ENCODE results near the gene IFIT3. TPM values are rescaled to one million over a fixed set of nuclear protein-coding genes. Genes with fewer than 3 reads are reported as not detected.
A peak's percentile ranks its signal among the peaks of the same experiment; 100 is the strongest.

IFIT3 gene, protein sequence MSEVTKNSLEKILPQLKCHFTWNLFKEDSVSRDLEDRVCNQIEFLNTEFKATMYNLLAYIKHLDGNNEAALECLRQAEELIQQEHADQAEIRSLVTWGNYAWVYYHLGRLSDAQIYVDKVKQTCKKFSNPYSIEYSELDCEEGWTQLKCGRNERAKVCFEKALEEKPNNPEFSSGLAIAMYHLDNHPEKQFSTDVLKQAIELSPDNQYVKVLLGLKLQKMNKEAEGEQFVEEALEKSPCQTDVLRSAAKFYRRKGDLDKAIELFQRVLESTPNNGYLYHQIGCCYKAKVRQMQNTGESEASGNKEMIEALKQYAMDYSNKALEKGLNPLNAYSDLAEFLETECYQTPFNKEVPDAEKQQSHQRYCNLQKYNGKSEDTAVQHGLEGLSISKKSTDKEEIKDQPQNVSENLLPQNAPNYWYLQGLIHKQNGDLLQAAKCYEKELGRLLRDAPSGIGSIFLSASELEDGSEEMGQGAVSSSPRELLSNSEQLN
- total RNA-seq (10 to 100 TPM; 11.5 to 12.8 TPM), total RNA-seq (1.4 to 744 (median 25.0) reads per million in 172 experiments)
- 7.2 TPM for polyA plus RNA-seq (2013, experiment 1 of 2)
- polyA plus RNA-seq (2013, experiment 2 of 2) = 4.5 TPM

DNA sequence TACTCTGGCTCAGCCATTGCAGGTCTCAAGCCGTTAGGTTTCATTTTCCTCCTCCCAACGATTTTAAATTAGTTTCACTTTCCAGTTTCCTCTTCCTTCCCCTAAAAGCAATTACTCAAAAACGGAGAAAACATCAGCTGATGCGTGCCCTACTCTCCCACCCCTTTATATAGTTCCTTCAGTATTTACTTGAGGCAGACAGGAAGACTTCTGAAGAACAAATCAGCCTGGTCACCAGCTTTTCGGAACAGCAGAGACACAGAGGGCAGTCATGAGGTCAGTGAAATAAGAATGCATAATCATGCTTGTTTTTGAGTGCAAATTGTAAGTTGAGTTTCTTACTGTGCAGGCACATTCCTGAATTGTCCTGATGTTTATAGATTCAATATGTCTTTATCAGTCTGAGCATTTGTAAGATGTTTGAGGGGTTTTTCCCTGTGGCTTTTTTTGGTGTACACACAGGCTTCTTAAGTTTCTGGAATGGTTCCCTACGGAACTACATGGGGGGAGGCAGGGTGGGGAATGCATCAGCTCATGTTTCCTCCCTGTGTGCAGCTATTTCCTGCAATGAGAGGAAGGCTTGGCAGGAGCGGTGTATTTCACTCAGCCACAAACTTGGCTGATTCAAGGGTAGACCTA, at the start of gene IFIT3:
Gene IFIT3 (plus strand): TSS at position 195 of the 639 bp plus-strand sequence. CDS start 77 bp downstream, at position 272.
- Histone ChIP-seq H3K27ac (ENCODE audit: low read depth in 1 of 2, low read length in 2 of 2) (peak within 1 kb of the TSS; percentile 30 to 32), H3K4me1 (ENCODE audit: insufficient read depth, low read length) (peaks cover 45% of the 10 kb centered on the region), H3K27me3 (ENCODE audit: control insufficient read depth in 1 of 2, insufficient read depth in 2 of 2, low read length in 2 of 2) (no peaks in the 10 kb centered on the region), H3K9me3 (ENCODE audit: control insufficient read depth in 1 of 2, insufficient read depth in 1 of 2, low read length in 2 of 2) (no peaks in the 10 kb centered on the region), H3K36me3 (ENCODE audit: insufficient read depth, low read length) (no peaks in the 10 kb centered on the region), H3K4me3 (ENCODE audit: low read length) (peak within 1 kb of the TSS; percentile 62)
- peak within 1 kb of the TSS; percentile 63 for H3K27ac Mint-ChIP-seq
- H3K27me3 Mint-ChIP-seq = no peaks in the 10 kb centered on the region
- intact Hi-C loops (cut with DNase I, micrococcal nuclease) = no loop called here
- H3K4me3 Mint-ChIP-seq = peak within 1 kb of the TSS; percentile 86
- no peaks in the 10 kb centered on the region for H3K9me3 Mint-ChIP-seq
- peak in 5 of 14 experiments; percentile 28 to 69 (median 62) for DNase-seq
- ChIA-PET POLR2A (interaction anchor here (0.7 to 1.7 kb wide), 7 partner anchors 17 to 76 kb away, joined by 3 to 25 read pairs (median 3); partner anchors contain the start of genes IFIT1, IFIT2 and LIPA), CTCF (interaction anchor here (0.8 to 1.0 kb wide), 2 partner anchors 42 to 69 kb away, joined by 3 read pairs; no protein-coding TSS in a partner anchor)
- peaks cover 5% of the 10 kb centered on the region for H3K36me3 Mint-ChIP-seq (ENCODE audit: low read depth)
- ATAC-seq (ENCODE audit: poor library complexity) = peak; percentile 43
- TF ChIP-seq, protein P1, sequence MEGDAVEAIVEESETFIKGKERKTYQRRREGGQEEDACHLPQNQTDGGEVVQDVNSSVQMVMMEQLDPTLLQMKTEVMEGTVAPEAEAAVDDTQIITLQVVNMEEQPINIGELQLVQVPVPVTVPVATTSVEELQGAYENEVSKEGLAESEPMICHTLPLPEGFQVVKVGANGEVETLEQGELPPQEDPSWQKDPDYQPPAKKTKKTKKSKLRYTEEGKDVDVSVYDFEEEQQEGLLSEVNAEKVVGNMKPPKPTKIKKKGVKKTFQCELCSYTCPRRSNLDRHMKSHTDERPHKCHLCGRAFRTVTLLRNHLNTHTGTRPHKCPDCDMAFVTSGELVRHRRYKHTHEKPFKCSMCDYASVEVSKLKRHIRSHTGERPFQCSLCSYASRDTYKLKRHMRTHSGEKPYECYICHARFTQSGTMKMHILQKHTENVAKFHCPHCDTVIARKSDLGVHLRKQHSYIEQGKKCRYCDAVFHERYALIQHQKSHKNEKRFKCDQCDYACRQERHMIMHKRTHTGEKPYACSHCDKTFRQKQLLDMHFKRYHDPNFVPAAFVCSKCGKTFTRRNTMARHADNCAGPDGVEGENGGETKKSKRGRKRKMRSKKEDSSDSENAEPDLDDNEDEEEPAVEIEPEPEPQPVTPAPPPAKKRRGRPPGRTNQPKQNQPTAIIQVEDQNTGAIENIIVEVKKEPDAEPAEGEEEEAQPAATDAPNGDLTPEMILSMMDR (IDR thresholded peaks at IDR 0.05) = no peak
- H3K4me1 Mint-ChIP-seq (ENCODE audit: low read depth) = peaks cover 47% of the 10 kb centered on the region

DNA sequence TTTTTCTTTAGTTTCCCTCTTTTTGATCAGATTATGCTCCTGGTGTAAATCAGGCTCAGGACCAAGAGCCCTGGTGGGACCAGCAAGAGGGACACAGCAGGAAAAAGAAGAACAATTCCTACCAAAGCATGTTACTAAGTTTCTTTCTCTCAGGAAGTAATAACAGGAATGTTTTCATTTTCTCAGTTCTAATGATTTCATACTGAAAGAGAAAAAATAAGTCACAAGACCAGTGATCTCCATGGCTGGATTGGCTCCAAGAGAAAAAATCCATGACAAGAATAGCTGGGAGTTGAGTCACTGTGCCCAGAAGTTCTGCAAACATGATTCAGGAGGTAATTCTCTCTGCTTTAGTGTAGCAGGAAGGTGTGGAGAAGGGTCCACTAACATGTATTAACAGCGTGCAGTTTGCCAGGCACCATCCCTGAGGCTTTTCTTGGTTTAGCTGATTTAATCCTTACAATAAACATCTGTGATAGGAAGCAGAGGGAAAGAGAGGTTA, 49.7 kb upstream of the IFIT3 start:
- Histone ChIP-seq H3K27ac (ENCODE audit: low read depth in 1 of 2, low read length in 2 of 2) (no peak overlapping the region), H3K4me1 (ENCODE audit: insufficient read depth, low read length) (no peaks in the 10 kb centered on the region), H3K27me3 (ENCODE audit: control insufficient read depth in 1 of 2, insufficient read depth in 2 of 2, low read length in 2 of 2) (no peaks in the 10 kb centered on the region), H3K9me3 (ENCODE audit: control insufficient read depth in 1 of 2, insufficient read depth in 1 of 2, low read length in 2 of 2) (no peaks in the 10 kb centered on the region), H3K36me3 (ENCODE audit: insufficient read depth, low read length) (no peaks in the 10 kb centered on the region), H3K4me3 (ENCODE audit: low read length) (no peak overlapping the region)
- no peak for DNase-seq
- no peak overlapping the region for H3K4me3 Mint-ChIP-seq
- H3K4me1 Mint-ChIP-seq (ENCODE audit: low read depth) = no peaks in the 10 kb centered on the region
- no peak for ATAC-seq (ENCODE audit: poor library complexity)
- no peaks in the 10 kb centered on the region for H3K27me3 Mint-ChIP-seq
- H3K27ac Mint-ChIP-seq = no peak overlapping the region
- ChIA-PET CTCF (no interaction called here), POLR2A (no interaction called here)
- TF ChIP-seq, protein P1 (IDR thresholded peaks at IDR 0.05) = no peak
- H3K9me3 Mint-ChIP-seq = no peaks in the 10 kb centered on the region
- intact Hi-C loops (cut with DNase I, micrococcal nuclease) = no loop called here
- H3K36me3 Mint-ChIP-seq (ENCODE audit: low read depth) = no peaks in the 10 kb centered on the region

DNA sequence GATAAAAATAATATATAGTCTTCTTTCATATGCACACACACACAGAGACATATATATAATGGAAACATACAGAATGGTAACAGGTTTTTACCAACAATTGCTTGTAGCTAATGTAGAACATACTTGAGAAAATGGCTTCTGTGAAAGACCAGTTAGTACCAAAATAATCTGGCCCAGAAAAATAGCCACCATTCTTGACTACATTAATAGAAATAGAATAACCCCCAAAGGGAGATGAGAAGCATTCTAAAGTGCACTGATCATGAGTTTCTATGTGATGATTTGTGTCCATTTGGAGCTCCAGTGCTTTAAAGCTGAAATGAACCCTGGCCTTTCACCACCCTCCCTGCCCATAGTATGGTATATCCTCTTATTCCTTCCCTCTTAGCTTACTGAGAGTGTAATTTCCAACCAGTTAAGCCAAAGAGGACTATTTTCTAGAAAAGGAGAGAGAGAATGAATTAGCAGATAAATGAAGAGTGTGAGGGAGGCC, 48.9 kb upstream of the IFIT3 start:
- Histone ChIP-seq H3K36me3 (ENCODE audit: insufficient read depth, low read length) (no peaks in the 10 kb centered on the region), H3K9me3 (ENCODE audit: control insufficient read depth in 1 of 2, insufficient read depth in 1 of 2, low read length in 2 of 2) (no peaks in the 10 kb centered on the region), H3K27ac (ENCODE audit: low read depth in 1 of 2, low read length in 2 of 2) (no peak overlapping the region), H3K4me1 (ENCODE audit: insufficient read depth, low read length) (no peaks in the 10 kb centered on the region), H3K27me3 (ENCODE audit: control insufficient read depth in 1 of 2, insufficient read depth in 2 of 2, low read length in 2 of 2) (no peaks in the 10 kb centered on the region), H3K4me3 (ENCODE audit: low read length) (no peak overlapping the region)
- TF ChIP-seq, protein P1 (IDR thresholded peaks at IDR 0.05) = no peak
- Mint-ChIP-seq H3K27ac (no peak overlapping the region), H3K9me3 (no peaks in the 10 kb centered on the region), H3K4me3 (no peak overlapping the region), H3K27me3 (no peaks in the 10 kb centered on the region), H3K36me3 (ENCODE audit: low read depth) (no peaks in the 10 kb centered on the region), H3K4me1 (ENCODE audit: low read depth) (no peaks in the 10 kb centered on the region)
- intact Hi-C loops (cut with DNase I, micrococcal nuclease) = no loop called here
- ChIA-PET POLR2A (no interaction called here), CTCF (no interaction called here)
- no peak for ATAC-seq (ENCODE audit: poor library complexity)
- no peak for DNase-seq
